Hepatocyte (in vitro differentiated cells): ENCODE measurements around the gene FAT1. TPM values are rescaled to one million over a fixed set of nuclear protein-coding genes. Genes with fewer than 3 reads are reported as not detected.

Experiments
- DNase-seq: peaks from one replicate; pipeline ENCODE4 v3.0.0-alpha.2; 2016; ENCODE audit warnings: low spot score
- H2AFZ ChIP-seq: fragments of 200-600 bp; sonication (generic); 2 replicates; pipeline ENCODE4 v1.6.0; 2016; ENCODE audit warnings: antibody characterized with exemption, mild to moderate bottlenecking
- H3K27ac ChIP-seq: fragments of 200-600 bp; sonication (generic); 2 replicates; pipeline ENCODE4 v1.5.1; 2016; ENCODE audit warnings: mild to moderate bottlenecking
- H3K27me3 ChIP-seq: fragments of 200-600 bp; sonication (generic); 2 replicates; pipeline ENCODE4 v1.6.1; 2016
- H3K36me3 ChIP-seq: fragments of 200-600 bp; sonication (generic); replicated peaks from 2 replicates; pipeline ENCODE4 v1.5.1; 2016; ENCODE audit warnings: low read depth; ENCODE audit not compliant: insufficient read depth
- H3K4me1 ChIP-seq: fragments of 200-600 bp; sonication (generic); 2 replicates; pipeline ENCODE4 v1.5.1; 2016; ENCODE audit warnings: mild to moderate bottlenecking, moderate library complexity; ENCODE audit not compliant: insufficient read depth
- H3K4me2 ChIP-seq: fragments of 200-600 bp; sonication (generic); 2 replicates; pipeline ENCODE4 v1.6.0; 2016
- H3K4me3 ChIP-seq: fragments of 200-600 bp; sonication (generic); 2 replicates; pipeline ENCODE4 v1.5.1; 2016; ENCODE audit warnings: mild to moderate bottlenecking
- H3K79me2 ChIP-seq: fragments of 200-600 bp; sonication (generic); 2 replicates; pipeline ENCODE4 v1.6.0; 2017; ENCODE audit warnings: mild to moderate bottlenecking
- H3K9me2 ChIP-seq: fragments of 200-600 bp; sonication (generic); replicated peaks from 2 replicates; pipeline ENCODE4 v1.6.0; 2017; ENCODE audit warnings: mild to moderate bottlenecking; ENCODE audit not compliant: insufficient read depth
- H3K9me3 ChIP-seq: fragments of 200-600 bp; sonication (generic); 2 replicates; pipeline ENCODE4 v1.5.1; 2016; ENCODE audit warnings: low read depth, mild to moderate bottlenecking
- H4K20me1 ChIP-seq: fragments of 200-600 bp; sonication (generic); 2 replicates; pipeline ENCODE4 v1.6.0; 2016; ENCODE audit warnings: mild to moderate bottlenecking; ENCODE audit not compliant: insufficient read depth, poor library complexity, severe bottlenecking
- EZH2 ChIP-seq: fragments of 200-600 bp; sonication (generic); IDR thresholded peaks from 2 replicates; pipeline ENCODE4 v1.6.1; 2016; ENCODE audit warnings: antibody characterized with exemption, mild to moderate bottlenecking, borderline replicate concordance
- EZH2phosphoT487 ChIP-seq: fragments of 200-600 bp; sonication (generic); IDR thresholded peaks from one replicate; pipeline ENCODE4 v1.6.1; 2018; ENCODE audit warnings: antibody characterized with exemption, mild to moderate bottlenecking, low read depth, moderate library complexity; ENCODE audit not compliant: unreplicated experiment, severe bottlenecking
- WGBS: methylation state at CpG from one replicate; pipeline ENCODE4 v1.1.6; 2016; ENCODE audit warnings: low lambda C conversion rate; ENCODE audit errors: missing lambda C conversion rate; 5-methylcytosine and 5-hydroxymethylcytosine counted together
- polyA plus RNA-seq: library from polyadenylated mRNA; unstranded; fragments of >200 nt; fragmentation: Nextera tagmentation; extraction: Ambion mirVana; gene quantifications from 2 replicates; pipeline ENCODE4 v1.2.1, GENCODE V29; 2016
- total RNA-seq: library from RNA; depleted of rRNA; stranded (reverse); fragments of >200 nt; gene quantifications from 2 replicates; pipeline ENCODE4 v1.2.3, GENCODE V29; 2014
- TF ChIP-seq, protein P1 (sequence below): fragments of 200-600 bp; sonication (generic); IDR thresholded peaks from 2 replicates; pipeline ENCODE4 v1.5.1; 2016; ENCODE audit warnings: antibody characterized with exemption, mild to moderate bottlenecking; ENCODE audit not compliant: poor library complexity

Gene FAT1
- total and polyA plus RNA-seq, 2 experiments from 2014 or later: 33.9 to 168 TPM

DNA sequence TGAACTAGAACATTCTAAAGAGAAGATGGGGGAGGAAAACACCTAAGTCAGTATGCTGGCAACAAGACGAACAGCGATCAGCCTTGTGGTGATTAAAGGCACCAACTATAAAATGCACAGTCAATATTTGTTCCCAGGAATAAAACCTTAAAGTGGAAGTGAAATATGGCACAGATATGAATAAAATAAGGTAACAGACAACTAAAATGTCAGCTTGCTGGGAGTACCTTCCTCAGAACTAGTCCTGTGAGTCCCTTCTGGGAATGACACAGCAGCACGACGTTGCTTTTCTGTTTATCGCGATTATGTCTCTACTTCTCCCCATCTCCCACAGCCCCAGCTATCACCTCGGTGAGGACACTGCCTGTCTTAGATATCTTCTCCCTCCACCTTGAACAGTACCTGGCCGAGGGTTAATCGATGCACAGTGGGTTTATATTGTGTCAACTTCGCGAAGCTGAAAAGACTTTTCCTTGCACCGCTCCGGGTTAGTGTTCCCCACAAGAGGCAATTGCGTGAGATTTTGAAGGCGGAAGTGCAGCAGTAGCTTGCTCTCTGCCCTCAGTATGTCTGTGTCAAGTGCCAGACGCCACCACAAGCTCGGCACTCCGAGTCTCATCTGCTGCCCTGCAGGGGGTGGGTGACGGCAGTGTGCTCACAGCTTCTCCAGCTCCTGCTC is 185.7 kb downstream of the FAT1 start:
- DNase-seq: no peak
- H3K27ac ChIP-seq: no peak overlapping the region
- no peaks in the 10 kb centered on the region for H3K79me2 ChIP-seq
- H2AFZ ChIP-seq: no peak overlapping the region
- H3K9me3 ChIP-seq: no peaks in the 10 kb centered on the region
- H3K4me3 ChIP-seq: no peak overlapping the region
- no peaks in the 10 kb centered on the region for H3K4me1 ChIP-seq
- H3K36me3 ChIP-seq: no peaks in the 10 kb centered on the region
- H3K9me2 ChIP-seq: no peaks in the 10 kb centered on the region
- H4K20me1 ChIP-seq: no peaks in the 10 kb centered on the region
- 83% methylated on average over 19 of the region's 19 CpGs for WGBS
- TF ChIP-seq, protein P1, sequence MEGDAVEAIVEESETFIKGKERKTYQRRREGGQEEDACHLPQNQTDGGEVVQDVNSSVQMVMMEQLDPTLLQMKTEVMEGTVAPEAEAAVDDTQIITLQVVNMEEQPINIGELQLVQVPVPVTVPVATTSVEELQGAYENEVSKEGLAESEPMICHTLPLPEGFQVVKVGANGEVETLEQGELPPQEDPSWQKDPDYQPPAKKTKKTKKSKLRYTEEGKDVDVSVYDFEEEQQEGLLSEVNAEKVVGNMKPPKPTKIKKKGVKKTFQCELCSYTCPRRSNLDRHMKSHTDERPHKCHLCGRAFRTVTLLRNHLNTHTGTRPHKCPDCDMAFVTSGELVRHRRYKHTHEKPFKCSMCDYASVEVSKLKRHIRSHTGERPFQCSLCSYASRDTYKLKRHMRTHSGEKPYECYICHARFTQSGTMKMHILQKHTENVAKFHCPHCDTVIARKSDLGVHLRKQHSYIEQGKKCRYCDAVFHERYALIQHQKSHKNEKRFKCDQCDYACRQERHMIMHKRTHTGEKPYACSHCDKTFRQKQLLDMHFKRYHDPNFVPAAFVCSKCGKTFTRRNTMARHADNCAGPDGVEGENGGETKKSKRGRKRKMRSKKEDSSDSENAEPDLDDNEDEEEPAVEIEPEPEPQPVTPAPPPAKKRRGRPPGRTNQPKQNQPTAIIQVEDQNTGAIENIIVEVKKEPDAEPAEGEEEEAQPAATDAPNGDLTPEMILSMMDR: no peak
- TF ChIP-seq EZH2 (no peak), EZH2phosphoT487 (no peak)
- H3K27me3 ChIP-seq: no peaks in the 10 kb centered on the region
- H3K4me2 ChIP-seq: no peak overlapping the region

Other genes with a start within 250 kb of the FAT1 start
- not detected in 2 replicates for gene MTNR1A, start 168.3 kb downstream of the FAT1 start, total RNA-seq
- 0.16 TPM in 1 of 2 replicates, not detected in the other for gene MTNR1A, start 168.3 kb downstream of the FAT1 start, polyA plus RNA-seq